Mesendoderm (in vitro differentiated cells): Measurements from ENCODE around the gene NMRAL1.

ENCODE experiments used
- DNase-seq: peaks from one replicate; pipeline ENCODE4 v3.0.0; 2013
- H2AK5ac ChIP-seq: 2 replicates; pipeline ENCODE4 v1.6.1; 2013; ENCODE audit warnings: low read length, inconsistent platforms
- H2BK120ac ChIP-seq: 2 replicates; pipeline ENCODE4 v1.6.1; 2013; ENCODE audit warnings: low read depth, mild to moderate bottlenecking, low read length, moderate library complexity, mixed read lengths
- H2BK15ac ChIP-seq: replicated peaks from 2 replicates; pipeline ENCODE4 v1.6.1; 2013; ENCODE audit warnings: low read depth, mild to moderate bottlenecking, moderate library complexity
- H2BK5ac ChIP-seq: 2 replicates; pipeline ENCODE4 v1.6.1; 2013; ENCODE audit warnings: low read length, inconsistent platforms
- H3K18ac ChIP-seq: 2 replicates; pipeline ENCODE4 v1.6.1; 2013; ENCODE audit warnings: mild to moderate bottlenecking, low read length, mixed read lengths
- H3K23ac ChIP-seq: one replicate; pipeline ENCODE4 v1.6.1; 2013; ENCODE audit warnings: low read length
- H3K27ac ChIP-seq: 2 replicates; pipeline ENCODE4 v1.5.1; 2013; ENCODE audit warnings: low read depth, mild to moderate bottlenecking, inconsistent platforms, low read length, moderate library complexity
- H3K27me3 ChIP-seq: 2 replicates; pipeline ENCODE4 v1.6.1; 2013; ENCODE audit warnings: low read length, control low read depth, mild to moderate bottlenecking, inconsistent platforms; ENCODE audit not compliant: insufficient read depth, poor library complexity
- H3K36me3 ChIP-seq: 2 replicates; pipeline ENCODE4 v1.6.1; 2013; ENCODE audit warnings: low read length, inconsistent platforms; ENCODE audit not compliant: control insufficient read depth, insufficient read depth
- H3K4ac ChIP-seq: one replicate; pipeline ENCODE4 v1.6.1; 2013; ENCODE audit warnings: low read depth, mild to moderate bottlenecking, low read length, moderate library complexity
- H3K4me1 ChIP-seq: 2 replicates; pipeline ENCODE4 v1.6.1; 2013; ENCODE audit warnings: low read depth, low read length, inconsistent platforms; ENCODE audit not compliant: control insufficient read depth
- H3K4me2 ChIP-seq: 2 replicates; pipeline ENCODE4 v1.6.1; 2013; ENCODE audit warnings: low read length
- H3K4me3 ChIP-seq: 2 replicates; pipeline ENCODE4 v1.5.1; 2013; ENCODE audit warnings: mild to moderate bottlenecking, low read length
- H3K56ac ChIP-seq: one replicate; pipeline ENCODE4 v1.6.1; 2013; ENCODE audit warnings: low read length
- H3K79me1 ChIP-seq: 2 replicates; pipeline ENCODE4 v1.6.1; 2013; ENCODE audit warnings: low read length, inconsistent platforms
- H3K79me2 ChIP-seq: 2 replicates; pipeline ENCODE4 v1.6.1; 2013; ENCODE audit warnings: mild to moderate bottlenecking, low read length; ENCODE audit not compliant: control insufficient read depth, insufficient read depth
- H3K9ac ChIP-seq: 2 replicates; pipeline ENCODE4 v1.6.1; 2013; ENCODE audit warnings: low read length, inconsistent platforms
- H4K5ac ChIP-seq: one replicate; pipeline ENCODE4 v1.6.1; 2013; ENCODE audit warnings: low read length
- H4K8ac ChIP-seq: one replicate; pipeline ENCODE4 v1.6.1; 2013; ENCODE audit warnings: low read depth, mild to moderate bottlenecking, control low read depth, low read length, moderate library complexity
- WGBS: extraction: QIAGEN DNeasy Blood & Tissue Kit; methylation state at CpG from one replicate; pipeline ENCODE4 v1.1.7; 2013; ENCODE audit warnings: low lambda C conversion rate, missing lambda C conversion rate; ENCODE audit not compliant: insufficient coverage; ENCODE audit errors: extremely low coverage; 5-methylcytosine and 5-hydroxymethylcytosine counted together

Gene NMRAL1

DNA sequence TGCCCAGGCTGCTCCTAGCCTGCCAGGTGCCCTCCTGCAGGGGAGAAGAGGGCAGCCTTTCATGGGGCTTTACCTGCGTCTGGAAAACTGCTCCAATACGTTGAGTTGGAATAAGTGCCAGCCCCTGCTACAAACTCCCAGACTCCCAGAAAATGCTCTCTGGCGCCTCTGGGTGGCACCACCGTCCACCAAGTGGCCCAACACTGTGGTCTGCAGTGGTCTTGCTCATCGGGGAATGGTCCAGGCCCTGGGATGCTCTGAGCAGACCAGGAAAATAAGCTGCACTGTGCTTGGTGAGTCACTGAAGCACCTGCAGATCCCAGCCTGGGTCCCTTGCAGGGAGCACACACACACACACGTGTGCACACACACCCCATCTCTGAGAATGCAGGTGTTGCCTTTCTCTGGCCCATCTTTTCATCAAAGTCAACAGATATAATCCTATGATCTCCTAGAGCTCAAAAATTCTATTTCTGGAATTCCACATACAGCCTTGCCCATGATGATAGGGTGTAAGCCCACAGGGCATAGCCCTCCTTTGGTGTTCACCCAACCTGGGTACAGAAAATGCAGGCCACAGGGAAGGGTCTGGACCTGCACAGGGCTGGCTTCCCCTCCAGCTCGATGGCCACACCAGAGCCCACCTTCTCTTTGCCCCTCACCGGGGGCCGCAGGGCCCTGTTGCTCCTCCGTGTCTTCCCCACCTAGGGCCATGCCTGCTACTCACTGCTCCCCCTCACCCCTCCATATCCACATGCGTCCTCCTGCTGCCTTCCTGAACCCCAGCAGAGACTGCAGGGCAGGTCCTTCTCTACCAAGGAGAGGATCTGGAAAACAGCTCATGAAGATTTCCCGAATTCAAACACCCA lies 43.6 kb upstream of the NMRAL1 start:
- H3K9ac ChIP-seq, result no peak overlapping the region
- no peak overlapping the region for H3K23ac ChIP-seq
- H3K4ac ChIP-seq, result no peak overlapping the region
- no peak overlapping the region for H3K56ac ChIP-seq
- H3K4me1 ChIP-seq, result no peaks in the 10 kb centered on the region
- no peak overlapping the region for H3K27ac ChIP-seq
- H3K79me2 ChIP-seq, result no peaks in the 10 kb centered on the region
- H2BK120ac ChIP-seq, result no peak overlapping the region
- no peak overlapping the region for H3K18ac ChIP-seq
- H2BK5ac ChIP-seq, result no peak overlapping the region
- H3K27me3 ChIP-seq, result no peaks in the 10 kb centered on the region
- H2AK5ac ChIP-seq, result no peak overlapping the region
- no peak overlapping the region for H3K4me2 ChIP-seq
- H4K5ac ChIP-seq, result no peak overlapping the region
- WGBS, result no CpG with 5 or more reads among the region's 12 CpGs
- no peaks in the 10 kb centered on the region for H3K36me3 ChIP-seq
- H3K4me3 ChIP-seq, result no peak overlapping the region
- peak; percentile 80 for DNase-seq
- no peak overlapping the region for H4K8ac ChIP-seq
- H3K79me1 ChIP-seq, result no peaks in the 10 kb centered on the region
- H2BK15ac ChIP-seq, result no peak overlapping the region

DNA sequence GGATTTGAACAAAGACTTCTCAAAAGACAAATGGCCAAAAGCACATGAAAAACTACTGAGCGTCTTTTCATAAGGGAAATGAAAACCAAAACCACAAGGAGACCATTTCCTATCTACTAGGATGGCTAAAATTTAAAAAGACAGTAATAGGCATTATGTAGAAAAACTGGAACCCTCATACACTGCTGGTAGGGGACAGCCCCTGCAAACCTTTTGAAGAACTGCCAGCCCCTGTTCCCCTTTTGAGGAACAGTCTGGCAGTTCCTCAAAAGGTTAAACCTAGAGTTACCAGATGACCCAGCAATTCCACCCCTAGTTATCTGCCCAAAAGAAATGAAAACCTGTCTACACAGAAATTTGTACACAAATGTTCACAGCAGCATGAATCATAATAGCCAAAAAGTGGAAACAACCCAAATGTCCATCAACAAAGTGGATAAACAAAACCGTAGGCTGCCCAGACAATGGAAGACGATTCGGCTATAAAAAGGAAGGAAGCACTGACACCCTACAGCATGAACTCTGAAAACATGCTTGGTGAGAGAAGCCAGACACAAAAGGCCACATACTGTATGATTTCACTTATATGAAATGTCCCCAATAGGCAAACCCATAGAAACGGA lies 41.3 kb upstream of the NMRAL1 start:
- Histone ChIP-seq H2BK5ac (no peak overlapping the region), H2BK120ac (no peak overlapping the region), H3K9ac (no peak overlapping the region), H2BK15ac (no peak overlapping the region), H3K4me2 (no peak overlapping the region), H3K27ac (no peak overlapping the region), H3K4ac (no peak overlapping the region), H3K79me2 (no peaks in the 10 kb centered on the region), H3K27me3 (no peaks in the 10 kb centered on the region), H3K4me3 (no peak overlapping the region), H3K18ac (no peak overlapping the region), H3K4me1 (no peaks in the 10 kb centered on the region), H4K8ac (no peak overlapping the region), H2AK5ac (no peak overlapping the region), H3K36me3 (no peaks in the 10 kb centered on the region), H3K79me1 (no peaks in the 10 kb centered on the region), H3K56ac (no peak overlapping the region), H4K5ac (no peak overlapping the region), H3K23ac (no peak overlapping the region)
- no peak for DNase-seq
- WGBS, result no CpG with 5 or more reads among the region's 5 CpGs

DNA sequence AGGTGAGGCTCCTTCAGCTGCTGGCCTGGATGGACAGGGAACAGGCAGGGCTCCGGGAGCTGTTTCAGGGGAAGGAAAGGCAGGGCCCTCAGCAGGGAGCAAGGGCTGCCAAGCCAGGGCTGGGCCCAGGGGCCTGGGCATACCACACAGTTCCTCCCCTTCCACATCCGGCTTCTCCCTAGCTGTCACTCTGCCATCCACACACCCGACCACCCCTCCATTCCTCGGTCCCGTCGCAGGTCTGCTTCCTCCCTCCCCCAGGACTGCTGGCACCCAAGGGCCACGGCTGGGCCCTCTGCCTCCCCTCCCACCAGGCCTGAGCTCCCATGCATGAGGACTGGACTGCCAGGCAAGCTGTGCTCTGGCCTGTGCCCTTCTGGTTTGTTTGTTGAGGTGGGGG lies 40.2 kb upstream of the NMRAL1 start:
- Histone ChIP-seq H3K4me2 (no peak overlapping the region), H3K56ac (no peak overlapping the region), H3K23ac (no peak overlapping the region), H2AK5ac (no peak overlapping the region), H3K27me3 (no peaks in the 10 kb centered on the region), H2BK5ac (no peak overlapping the region), H3K27ac (no peak overlapping the region), H3K36me3 (peaks cover under 1% of the 10 kb centered on the region), H3K4me1 (no peaks in the 10 kb centered on the region), H4K5ac (no peak overlapping the region), H3K4me3 (no peak overlapping the region), H3K4ac (no peak overlapping the region), H3K79me1 (no peaks in the 10 kb centered on the region), H3K18ac (no peak overlapping the region), H3K9ac (no peak overlapping the region), H2BK15ac (no peak overlapping the region), H2BK120ac (no peak overlapping the region), H3K79me2 (no peaks in the 10 kb centered on the region), H4K8ac (no peak overlapping the region)
- no CpG with 5 or more reads among the region's 7 CpGs for WGBS
- no peak for DNase-seq

DNA sequence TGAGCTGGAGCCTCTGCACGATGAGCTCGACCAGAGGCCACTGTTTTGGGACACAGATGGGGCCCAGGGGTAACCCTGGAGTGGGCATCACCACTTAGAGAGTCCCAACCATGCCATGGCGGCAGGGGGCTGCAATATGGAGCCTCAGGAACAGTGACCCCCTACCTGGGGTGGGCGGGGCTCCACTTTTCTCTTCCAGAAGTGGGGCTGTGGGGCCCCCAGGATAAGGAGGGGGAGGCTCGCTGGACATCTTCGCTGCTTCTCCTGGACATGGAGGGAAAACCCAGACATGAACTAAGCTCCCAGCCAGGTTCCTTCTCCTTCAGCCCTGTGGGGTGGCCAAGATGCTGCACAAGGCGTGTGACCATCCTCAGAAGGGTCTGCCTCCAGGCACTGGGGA lies 39.5 kb upstream of the NMRAL1 start:
- H3K4me1 ChIP-seq, result no peaks in the 10 kb centered on the region
- no peak overlapping the region for H3K9ac ChIP-seq
- H3K79me1 ChIP-seq, result no peaks in the 10 kb centered on the region
- no peak overlapping the region for H3K18ac ChIP-seq
- DNase-seq, result no peak
- H3K79me2 ChIP-seq, result no peaks in the 10 kb centered on the region
- H2AK5ac ChIP-seq, result no peak overlapping the region
- peaks cover 4% of the 10 kb centered on the region for H3K36me3 ChIP-seq
- no peak overlapping the region for H2BK5ac ChIP-seq
- H2BK120ac ChIP-seq, result no peak overlapping the region
- H3K56ac ChIP-seq, result no peak overlapping the region
- no peak overlapping the region for H2BK15ac ChIP-seq
- no peak overlapping the region for H3K4ac ChIP-seq
- H3K27ac ChIP-seq, result no peak overlapping the region
- H3K4me2 ChIP-seq, result no peak overlapping the region
- WGBS, result no CpG with 5 or more reads among the region's 7 CpGs
- H3K4me3 ChIP-seq, result no peak overlapping the region
- H3K27me3 ChIP-seq, result no peaks in the 10 kb centered on the region
- H4K8ac ChIP-seq, result no peak overlapping the region
- no peak overlapping the region for H4K5ac ChIP-seq
- H3K23ac ChIP-seq, result no peak overlapping the region

DNA sequence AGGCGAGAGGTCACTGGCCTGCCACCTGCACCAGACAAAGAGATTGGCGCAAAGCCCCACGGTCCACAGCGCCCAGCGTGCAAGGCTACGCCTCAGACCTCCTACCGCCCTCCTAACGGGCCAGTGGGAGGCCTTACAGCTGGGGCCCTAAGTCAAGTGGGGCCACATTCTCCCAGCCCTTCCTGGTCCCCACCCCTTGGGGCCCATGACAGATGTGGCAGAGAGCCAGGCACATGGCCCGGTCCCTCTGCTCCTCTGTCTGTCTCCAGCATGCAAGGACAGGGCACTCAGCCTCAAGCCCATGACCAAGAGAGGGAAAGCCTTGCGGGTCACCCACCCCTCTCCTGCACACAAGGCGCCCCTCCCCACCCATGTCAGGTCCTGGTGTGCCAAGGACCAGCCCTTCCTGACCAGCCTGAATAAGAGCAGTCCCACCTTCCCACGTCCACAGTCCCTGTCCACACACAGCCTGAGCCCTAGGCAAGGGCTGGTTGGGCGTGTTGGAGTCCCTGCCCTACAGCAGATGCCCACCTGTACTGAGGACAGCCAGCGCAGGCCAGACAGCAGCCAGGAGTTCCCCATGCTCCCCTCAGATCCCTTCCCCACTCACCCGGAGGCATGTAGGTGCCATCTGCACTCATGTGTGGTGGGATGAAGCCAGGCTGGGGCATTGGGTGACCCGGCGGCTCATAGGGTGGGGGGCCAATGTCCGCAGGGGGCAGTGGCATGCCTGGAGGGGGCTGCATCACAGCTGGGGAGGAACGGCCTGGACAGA lies 38.8 kb upstream of the NMRAL1 start:
- no peaks in the 10 kb centered on the region for H3K4me1 ChIP-seq
- H3K18ac ChIP-seq, result no peak overlapping the region
- no peak overlapping the region for H4K5ac ChIP-seq
- no peaks in the 10 kb centered on the region for H3K27me3 ChIP-seq
- no peak overlapping the region for H3K4ac ChIP-seq
- H3K27ac ChIP-seq, result no peak overlapping the region
- no peak overlapping the region for H2BK120ac ChIP-seq
- H2BK5ac ChIP-seq, result no peak overlapping the region
- no peaks in the 10 kb centered on the region for H3K79me2 ChIP-seq
- no peaks in the 10 kb centered on the region for H3K79me1 ChIP-seq
- peaks cover 4% of the 10 kb centered on the region for H3K36me3 ChIP-seq
- H3K4me3 ChIP-seq, result no peak overlapping the region
- H3K9ac ChIP-seq, result no peak overlapping the region
- DNase-seq, result no peak
- H3K23ac ChIP-seq, result no peak overlapping the region
- H2AK5ac ChIP-seq, result no peak overlapping the region
- H3K56ac ChIP-seq, result no peak overlapping the region
- H4K8ac ChIP-seq, result no peak overlapping the region
- no peak overlapping the region for H3K4me2 ChIP-seq
- no peak overlapping the region for H2BK15ac ChIP-seq
- no CpG with 5 or more reads among the region's 19 CpGs for WGBS
